ENCODE results near the gene SMCHD1.
"Not testable (repeated sequence)": the region's sequence is repeated elsewhere in the genome, so short reads cannot be mapped to it uniquely, and the experiment has no call there.

Gene SMCHD1

DNA sequence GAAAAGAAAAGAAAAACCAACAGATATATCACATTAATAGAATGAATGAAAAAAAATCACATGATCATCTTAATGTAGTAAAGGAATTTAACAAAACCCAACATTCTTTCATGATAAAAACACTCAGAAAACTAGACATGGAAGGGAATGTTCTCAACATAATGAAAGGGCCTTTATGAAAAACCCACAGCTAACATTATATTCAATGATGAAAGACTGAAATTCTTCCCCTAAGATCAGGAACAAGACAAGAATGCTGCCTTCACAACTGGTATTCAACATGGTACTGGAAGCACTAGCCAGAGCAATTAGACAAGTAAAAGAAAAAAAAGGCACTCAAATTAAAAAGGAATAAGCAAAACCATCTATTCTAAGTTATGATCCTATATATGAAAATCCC lies 162.8 kb downstream of the SMCHD1 start:
- no peak for DNase-seq (ENCODE audit: low read depth)

- DNase-seq (ENCODE audit: low read depth), result no peak
Measured at GRCh38 chr18:2821695-2822094, 166.2 kb downstream of the SMCHD1 start.

- no peak for DNase-seq (ENCODE audit: low read depth)
Measured at GRCh38 chr18:2822213-2822921, 166.8 kb downstream of the SMCHD1 start.

DNA sequence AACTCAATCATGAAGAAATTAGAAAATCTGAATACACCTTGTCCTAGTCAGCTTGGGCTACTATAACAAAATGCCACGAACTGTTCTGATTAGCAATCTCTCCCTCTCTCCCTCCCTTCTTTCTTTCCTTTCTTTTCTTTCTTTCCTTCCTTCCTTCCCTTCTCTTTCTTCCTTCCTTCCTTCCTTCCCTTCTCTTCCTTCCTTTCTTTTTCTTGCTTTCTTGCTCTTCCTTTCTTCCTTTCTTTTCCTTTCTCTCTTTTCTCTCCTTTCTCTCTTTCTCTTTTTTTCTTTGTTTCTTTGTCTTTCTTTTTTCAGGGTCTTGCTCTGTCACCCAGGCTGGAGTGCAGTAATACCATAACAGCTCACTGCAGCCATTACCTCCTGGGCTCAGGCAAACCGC lies 167.7 kb downstream of the SMCHD1 start:
- DNase-seq (ENCODE audit: low read depth), result no peak

DNA sequence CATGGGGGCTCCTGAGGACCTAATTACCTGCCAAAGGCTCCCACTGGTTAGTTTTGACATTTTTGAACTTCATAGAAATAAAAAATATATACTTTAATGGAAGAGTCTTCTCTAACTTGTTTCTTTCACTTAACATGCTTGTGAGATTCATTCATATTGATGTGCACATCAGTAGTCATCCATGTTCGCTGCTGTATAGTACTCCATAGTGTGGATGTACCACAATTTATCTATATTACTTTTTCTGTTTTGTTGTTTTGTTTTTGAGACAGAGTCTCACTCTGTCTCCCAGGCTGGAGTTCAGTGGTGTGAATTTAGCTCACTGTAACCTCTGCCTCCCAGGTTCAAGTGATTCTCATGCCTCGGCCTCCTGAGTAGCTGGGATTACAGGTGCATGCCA lies 168.4 kb downstream of the SMCHD1 start:
- no peak for DNase-seq (ENCODE audit: low read depth)

GRCh38 chr18:2824865-2825264 lies 169.3 kb downstream of the SMCHD1 start:
- DNase-seq (ENCODE audit: low read depth), result no peak

DNA sequence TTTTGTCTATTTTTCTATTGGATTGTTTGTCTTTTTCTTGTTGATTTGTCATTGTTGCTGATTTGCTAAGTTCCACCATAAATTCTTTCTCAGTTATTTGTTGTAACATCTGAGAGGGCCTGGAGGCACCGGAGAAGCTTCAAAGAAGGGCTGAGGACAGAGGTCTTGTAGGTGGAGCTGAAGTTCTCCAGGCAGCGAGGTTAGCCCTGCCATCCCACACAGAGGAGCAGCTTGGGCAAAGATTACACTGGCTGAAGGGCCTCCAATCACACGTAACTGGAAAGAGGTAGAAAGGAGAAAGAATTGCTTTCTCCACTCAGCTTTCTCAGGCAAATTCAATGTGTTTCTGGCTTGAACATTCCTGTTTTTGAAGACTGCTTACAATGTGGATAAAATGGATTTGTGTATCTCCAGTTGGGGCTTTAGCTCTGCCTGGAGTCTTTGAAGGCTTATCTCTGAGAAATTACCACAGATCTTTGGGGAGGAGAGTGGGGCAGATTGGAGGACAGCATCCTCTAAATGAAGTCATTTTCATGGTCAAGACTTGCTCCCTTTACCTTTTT lies 170.2 kb downstream of the SMCHD1 start:
- DNase-seq (ENCODE audit: low read depth), result no peak

GRCh38 chr18:2826581-2826980 lies 171.1 kb downstream of the SMCHD1 start:
- DNase-seq (ENCODE audit: low read depth), result no peak

DNA sequence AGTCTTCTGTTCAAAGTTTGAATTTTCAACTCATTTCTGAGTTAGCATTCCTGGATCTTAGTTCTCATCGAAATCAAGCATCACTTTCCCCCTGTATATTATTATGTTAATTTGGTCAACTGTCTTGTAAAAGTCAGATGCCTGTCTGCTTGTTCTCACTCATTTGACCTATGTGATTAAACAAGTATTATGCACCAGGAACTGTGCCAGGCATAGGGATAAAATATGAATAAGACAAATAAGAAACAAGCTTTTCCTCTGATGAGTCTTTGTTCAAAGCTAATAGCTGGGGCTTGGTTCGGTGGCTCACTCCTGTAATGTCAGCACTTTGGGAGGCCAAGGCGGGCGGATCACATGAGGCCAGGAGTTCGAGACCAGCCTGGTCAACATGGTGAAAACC lies 171.5 kb downstream of the SMCHD1 start:
- no peak for DNase-seq (ENCODE audit: low read depth)

- not testable (repeated sequence) for DNase-seq (ENCODE audit: low read depth)
Measured at GRCh38 chr18:2836118-2836517, 180.6 kb downstream of the SMCHD1 start.

DNA sequence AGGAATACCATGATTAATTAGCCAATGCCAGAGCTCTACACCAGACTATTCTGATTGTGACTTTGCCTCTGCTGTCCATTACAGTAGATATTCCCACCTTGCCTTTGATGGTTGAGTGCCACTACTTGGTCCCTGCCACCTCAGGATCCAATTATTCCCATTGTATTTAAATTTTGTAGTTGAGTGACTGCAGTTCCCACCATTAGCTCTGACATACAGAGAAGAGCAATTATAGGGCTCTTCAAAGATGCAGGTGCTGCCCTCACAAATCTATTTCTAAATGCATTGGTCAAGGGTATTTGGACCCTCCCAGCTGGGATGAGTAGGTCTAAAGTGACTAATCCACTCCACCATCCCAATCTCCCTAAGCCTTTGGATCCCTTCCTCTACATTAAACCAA lies 181.8 kb downstream of the SMCHD1 start:
- not testable (repeated sequence) for DNase-seq (ENCODE audit: low read depth)

DNA sequence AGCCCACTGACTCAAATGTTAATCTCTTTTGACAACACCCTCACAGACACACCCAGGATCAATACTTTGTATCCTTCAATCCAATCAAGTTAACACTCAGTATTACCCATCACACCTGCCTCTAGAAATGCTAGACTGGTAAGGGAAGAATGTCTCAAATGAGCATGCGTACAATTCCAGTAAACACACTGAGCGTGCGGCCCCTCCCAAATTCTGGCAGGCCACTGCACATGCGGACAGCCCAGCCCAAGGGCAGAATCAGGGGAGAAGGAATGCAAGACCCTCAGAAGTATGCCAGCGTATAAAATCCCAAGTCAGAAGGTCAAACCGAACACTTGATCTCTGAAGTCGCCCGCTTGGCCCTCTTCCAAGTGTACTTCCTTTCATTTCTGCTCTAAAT lies 183.7 kb downstream of the SMCHD1 start:
- DNase-seq (ENCODE audit: low read depth), result no peak

- no peak for DNase-seq (ENCODE audit: low read depth)
Measured at GRCh38 chr18:2840521-2840920, 185.0 kb downstream of the SMCHD1 start.

DNA sequence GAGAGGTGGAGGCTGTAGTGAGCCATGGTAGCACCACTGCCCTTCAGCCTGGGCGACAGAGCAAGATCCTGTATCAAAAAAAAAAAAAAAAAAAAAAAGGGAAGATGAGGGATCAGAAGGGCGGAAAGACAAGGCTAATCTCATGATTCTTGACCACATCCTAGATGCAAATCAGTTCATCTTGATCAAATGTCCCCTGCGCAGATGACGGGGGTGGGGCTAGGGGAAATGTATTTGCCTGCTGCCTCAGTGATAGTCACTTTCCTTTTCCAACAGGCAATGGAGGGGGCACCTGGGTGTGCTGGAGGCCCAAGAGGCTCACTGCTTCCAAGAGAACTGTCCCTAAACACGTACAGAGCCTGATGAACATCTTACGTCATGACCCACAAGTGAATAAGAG lies 187.6 kb downstream of the SMCHD1 start:
- no peak for DNase-seq (ENCODE audit: low read depth)

DNA sequence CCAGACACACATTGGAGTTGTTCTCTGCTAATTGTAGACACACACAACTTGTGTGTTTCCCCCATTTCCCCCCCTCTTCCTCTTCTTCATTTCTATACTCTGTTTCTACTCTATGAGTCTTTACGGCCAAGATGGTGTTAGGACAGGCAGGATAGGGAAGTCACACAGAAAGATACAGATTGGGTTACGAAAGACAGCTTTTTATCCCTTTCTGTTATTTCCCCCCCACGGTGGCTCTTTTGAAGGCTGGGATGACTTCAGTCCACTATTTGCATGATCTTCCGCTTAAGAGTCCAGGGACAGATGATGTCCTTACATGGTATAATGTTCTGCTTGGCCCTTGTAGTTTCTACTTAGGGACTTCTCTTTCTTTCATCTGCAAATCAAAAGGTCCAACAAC lies 189.6 kb downstream of the SMCHD1 start:
- DNase-seq (ENCODE audit: low read depth), result no peak

- peak; percentile 18 for DNase-seq (ENCODE audit: low read depth)
Measured at GRCh38 chr18:2846636-2847316, 191.2 kb downstream of the SMCHD1 start, which contains the start of gene EMILIN2. Gene EMILIN2, plus strand, starts transcription at chr18:2847006. Its CDS starts 183 bp downstream, at chr18:2847189.

DNA sequence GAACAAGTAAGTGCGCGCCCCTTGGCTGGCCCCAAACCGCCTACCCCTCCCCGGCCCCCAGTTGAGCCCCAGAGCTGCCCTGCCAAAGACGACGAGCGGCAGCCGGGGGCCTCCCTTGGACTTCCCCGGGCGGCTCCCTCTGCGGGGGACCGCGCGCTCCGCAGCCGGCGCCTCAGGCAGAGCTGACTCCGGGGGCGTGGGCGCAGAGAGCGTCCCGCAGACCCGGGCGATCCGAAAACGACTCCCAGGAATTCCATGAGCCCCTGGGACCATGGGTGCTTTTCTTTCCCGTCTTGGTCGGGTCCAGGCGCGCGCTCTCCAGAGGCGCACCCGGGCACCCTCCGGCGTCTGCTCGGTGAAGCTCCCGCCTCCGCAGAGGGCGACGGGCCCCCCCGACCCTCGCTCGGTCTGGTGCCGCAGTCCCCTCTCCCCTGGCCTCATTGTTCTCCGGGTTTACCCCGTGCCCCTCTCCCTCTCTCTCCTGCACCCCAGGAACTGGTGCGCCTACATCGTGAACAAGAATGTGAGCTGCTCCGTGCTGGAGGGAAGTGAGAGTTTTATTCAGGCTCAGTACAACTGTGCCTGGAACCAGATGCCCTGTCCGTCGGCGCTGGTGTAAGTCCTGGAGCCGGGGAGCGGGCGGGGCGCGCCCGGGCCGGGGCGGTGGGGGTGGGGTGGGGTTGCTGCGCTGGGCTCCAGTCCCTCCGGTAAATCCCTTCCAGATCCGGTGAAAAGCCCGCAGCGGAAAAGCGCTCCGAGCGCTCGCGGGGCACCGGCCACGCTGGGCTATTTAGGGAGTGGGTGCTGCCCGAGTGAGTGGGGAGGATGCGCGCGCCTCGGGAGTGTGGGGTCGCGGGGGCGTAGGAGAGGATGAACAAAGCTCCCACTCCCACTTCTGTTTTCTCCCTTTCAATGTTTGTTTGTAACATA lies 192.1 kb downstream of the SMCHD1 start:
- DNase-seq (ENCODE audit: low read depth), result no peak

- DNase-seq (ENCODE audit: low read depth), result no peak
Measured at GRCh38 chr18:2848247-2849246, 193.0 kb downstream of the SMCHD1 start.

DNA sequence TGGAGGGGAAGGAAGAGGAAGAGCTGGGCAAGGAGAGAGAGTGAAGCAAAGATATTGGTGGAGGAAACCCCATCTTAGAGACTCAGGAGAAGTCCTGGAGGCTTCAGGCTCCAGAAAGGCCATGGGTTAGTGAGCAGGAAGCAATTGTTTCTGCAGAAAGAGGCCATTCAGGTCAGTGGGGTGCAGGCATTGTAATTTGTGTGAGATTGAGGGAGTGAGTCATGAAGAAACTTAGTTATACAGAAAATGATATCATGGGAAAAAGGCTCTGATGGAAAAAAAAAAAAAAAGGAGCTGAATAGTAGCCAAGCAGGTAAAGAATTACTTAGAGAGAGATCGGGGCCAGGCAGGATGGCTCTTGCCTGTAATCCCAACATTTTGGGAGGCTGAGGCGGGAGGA lies 195.3 kb downstream of the SMCHD1 start:
- DNase-seq (ENCODE audit: low read depth), result no peak

DNA sequence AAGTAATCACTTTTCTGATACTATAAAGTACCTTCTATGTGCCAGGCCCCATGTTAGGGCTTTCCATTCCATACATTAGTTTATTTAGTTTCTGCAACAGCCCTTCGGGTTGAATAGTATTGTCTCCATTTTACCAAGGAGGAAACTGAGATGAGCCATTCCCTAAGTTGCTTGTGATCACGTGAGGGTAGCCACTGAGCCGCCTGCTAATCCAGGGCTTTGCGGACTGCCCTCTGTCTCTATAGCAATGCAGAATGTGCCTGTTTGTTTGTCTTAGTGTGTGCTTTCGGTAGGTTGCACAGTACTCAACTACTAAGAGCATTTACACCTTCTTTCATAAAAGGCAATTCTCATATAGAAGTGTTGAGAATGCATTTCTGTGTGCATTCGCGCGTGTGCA lies 196.2 kb downstream of the SMCHD1 start:
- no peak for DNase-seq (ENCODE audit: low read depth)

GRCh38 chr18:2852460-2852859 lies 196.9 kb downstream of the SMCHD1 start:
- not testable (repeated sequence) for DNase-seq (ENCODE audit: low read depth)

Data from stimulated activated CD8-positive, alpha-beta memory T cell treated with anti-CD3 and anti-CD28 coated beads, Interleukin-12 subunit alpha, Interleukin-12 subunit beta, amount 100 ng/mL, for 1 hour (primary cell).